GM19240 (cell line): ENCODE data around the gene AP1B1.

Source experiments
- DNase-seq: peaks from one replicate; pipeline ENCODE4 v3.0.0; 2011; ENCODE audit warnings: low spot score; ENCODE audit not compliant: insufficient read length

Gene AP1B1

DNA sequence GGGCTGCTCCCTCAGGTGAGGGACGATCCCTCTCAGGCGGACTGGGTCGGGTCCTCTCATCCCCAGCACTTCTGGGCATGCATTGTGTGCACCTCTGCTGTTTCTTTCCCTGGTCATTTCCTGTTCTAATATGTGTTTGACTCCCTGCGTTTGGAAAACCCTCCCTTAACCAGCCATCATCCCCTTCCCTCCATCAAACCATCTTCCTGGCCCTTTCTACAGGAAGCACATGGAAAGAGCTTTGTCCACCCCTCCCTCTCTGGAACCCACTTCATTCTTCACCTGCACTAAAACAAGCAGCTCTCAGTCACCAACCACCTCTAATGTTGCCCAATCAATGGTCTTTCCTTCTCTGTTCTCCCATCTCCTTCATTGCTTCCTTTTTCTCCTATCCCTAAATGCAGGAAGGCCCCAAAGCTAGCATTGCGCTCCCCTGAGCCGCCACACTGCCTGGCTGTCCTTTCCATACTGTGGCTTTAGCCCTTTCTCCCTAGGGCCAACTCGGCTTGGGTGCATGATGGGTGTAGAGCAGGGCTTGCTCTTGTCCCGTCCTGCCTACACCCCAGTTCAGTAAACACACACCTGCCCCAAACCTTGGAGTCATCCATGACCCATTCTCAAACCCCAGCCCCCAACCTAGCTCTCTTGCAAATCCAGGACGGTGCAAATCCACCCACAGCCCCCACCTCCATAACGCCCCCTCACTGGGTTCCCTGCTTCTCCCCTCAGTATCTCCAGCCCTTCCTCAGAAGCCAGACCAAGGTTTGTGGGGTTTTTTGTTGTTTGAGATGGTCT lies 87.4 kb downstream of the AP1B1 start:
- DNase-seq: no peak

DNA sequence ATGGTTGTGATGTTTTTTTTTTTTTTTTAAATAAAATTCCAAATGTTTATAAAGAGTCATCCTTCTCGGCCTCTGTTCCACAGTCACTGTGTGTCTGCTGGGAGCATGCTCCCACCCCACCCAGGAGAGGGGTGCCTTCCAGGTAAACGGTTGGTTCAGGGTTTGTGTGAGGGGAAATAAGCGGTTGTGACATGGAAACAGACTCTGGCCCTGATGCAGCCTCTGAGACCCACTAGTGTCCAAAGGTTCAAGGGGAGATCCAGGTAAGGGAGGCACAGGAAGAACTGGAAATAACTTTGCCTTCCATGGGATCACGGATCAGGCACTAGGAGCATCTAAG lies 87.9 kb downstream of the AP1B1 start:
- no peak for DNase-seq

DNA sequence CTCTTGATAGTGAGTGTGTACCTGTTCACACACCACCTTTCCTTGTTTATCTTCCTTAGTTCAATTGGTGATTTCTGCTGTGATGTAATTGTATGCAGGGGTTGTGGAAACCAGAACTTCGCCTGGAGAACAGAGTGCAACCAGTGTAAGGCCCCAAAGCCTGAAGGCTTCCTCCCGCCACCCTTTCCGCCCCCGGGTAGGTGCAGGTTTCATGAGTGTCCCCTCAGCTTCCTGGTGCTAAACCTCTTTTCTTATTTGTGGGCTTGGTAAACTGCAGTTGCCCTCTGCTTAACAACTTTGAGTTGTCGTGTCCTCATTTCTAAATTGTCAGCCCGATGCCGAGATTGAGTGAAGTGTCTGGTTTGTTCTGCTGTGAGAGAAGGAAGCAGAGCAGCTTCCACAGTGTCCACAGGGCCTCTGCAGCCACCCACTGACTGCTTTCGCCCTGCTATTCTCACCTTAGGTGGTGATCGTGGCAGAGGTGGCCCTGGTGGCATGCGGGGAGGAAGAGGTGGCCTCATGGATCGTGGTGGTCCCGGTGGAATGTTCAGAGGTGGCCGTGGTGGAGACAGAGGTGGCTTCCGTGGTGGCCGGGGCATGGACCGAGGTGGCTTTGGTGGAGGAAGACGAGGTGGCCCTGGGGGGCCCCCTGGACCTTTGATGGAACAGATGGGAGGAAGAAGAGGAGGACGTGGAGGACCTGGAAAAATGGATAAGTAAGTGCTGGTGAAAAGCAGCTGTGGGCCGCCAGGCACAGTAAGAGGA lies 89.1 kb downstream of the AP1B1 start:
- DNase-seq: no peak

DNA sequence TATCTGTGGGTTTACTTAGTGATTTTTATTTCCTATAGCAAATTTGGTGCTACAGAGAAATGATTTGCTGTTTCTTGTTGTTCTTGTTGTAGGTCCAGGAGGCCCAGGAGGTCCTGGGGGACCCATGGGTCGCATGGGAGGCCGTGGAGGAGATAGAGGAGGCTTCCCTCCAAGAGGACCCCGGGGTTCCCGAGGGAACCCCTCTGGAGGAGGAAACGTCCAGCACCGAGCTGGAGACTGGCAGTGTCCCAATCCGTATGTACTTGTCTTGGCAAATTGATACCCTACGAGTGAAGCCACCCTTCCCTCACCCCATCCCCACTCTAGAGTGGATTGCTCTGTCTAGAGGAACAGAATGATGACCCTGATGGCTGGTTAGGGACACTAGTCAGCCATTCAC lies 89.7 kb downstream of the AP1B1 start:
- DNase-seq: no peak

DNA sequence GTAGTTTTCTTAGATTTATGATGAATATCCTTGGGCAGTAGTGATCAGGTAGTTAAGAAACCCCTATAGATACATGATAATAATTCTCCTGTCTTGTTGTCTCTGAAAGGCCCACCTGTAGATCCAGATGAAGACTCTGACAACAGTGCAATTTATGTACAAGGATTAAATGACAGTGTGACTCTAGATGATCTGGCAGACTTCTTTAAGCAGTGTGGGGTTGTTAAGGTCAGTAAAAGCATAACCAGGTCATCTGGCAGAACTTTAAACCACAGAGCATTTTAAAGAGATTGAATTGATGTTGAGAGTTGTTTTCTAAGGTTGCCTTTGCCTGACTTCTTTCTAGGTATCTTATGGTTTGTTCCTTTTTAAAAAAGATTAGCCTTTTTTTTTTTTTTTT lies 96.0 kb downstream of the AP1B1 start:
- no peak for DNase-seq

DNA sequence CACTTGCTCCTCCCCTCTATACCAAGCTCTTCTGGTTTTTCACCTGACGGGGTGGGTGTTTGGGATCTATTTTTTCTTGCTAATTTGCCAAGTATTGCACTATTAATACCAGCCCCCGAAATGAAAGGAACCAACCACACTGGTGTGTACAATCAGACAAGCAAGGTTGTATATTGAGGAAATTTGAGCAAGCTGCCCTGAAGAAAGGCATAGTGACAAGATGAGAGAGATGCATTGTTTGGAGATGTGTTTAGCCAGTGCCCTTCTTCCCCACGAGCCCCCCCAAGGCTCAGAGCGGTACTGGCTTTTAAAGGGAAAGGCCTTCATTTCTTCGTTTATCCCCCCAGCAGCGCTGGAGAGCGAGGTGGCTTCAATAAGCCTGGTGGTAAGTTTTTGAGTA lies 97.2 kb downstream of the AP1B1 start:
- no peak for DNase-seq

DNA sequence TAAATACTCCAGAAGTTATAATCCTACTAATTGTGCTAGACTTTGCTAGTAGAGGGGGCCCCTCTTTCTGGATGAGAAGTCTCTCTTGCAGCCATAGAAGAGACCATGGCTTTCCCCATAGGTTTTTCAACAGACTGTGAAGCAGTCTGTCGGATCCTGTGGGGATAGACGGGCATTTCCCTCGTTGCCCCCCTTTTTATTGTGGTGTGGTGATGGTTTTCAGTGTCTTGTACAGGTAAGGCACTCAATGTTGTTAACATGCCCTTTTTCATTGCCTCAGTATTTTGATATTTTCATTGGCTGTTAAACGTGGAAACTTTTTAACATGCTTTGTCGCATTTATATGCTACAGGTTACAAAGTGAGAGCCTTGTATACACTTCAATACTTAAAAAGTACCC lies 98.3 kb downstream of the AP1B1 start:
- no peak for DNase-seq

DNA sequence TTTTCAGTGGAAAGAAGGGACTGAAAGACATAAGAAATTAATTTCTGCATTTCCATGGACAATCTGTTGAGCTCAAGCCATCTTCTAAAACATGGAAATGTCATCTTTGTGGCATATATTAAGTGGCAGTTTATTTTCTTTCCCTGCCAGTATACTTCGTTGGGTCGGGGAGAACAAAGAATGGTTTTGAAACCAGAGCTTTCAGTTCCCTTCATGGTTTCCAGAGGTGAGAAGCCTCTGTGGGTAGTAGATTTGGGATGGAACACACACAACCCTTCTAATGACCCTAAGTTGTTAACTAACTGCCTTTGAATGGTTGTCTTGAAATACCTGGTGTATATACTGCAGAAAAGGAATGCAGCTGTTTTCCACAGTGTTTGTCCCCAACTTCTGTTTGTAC lies 99.5 kb downstream of the AP1B1 start:
- no peak for DNase-seq

DNA sequence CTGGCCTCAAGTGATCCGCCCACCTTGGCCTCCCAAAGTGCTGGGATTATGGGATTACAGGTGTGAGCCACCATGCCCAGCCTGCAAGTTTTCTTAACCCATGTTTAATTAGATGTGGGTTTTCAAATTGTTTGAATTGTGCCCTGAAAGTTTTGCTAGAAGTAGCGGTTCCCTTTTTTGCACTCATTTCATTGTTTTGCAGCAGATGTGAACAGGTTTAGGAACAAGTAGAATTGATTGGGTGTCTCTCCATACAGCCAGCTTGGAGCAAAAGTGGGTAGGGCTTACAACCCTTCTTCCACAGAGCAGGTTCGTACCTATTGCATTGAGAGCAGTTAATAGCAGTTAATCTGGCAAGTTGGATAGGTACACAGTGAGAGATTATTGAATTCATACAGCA lies 104.2 kb downstream of the AP1B1 start:
- no peak for DNase-seq

DNA sequence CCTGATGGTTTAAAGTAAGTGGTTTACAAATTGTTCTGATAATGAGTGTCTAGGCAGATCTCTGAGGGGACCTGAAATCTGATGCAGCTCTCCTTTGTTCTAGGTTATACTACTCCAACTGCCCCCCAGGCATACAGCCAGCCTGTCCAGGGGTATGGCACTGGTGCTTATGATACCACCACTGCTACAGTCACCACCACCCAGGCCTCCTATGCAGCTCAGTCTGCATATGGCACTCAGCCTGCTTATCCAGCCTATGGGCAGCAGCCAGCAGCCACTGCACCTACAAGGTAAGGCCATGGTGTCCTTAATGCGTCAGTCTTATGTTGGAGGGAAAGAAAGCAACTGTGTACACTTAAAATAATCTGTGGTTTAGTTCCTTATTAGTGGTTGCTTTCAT lies 110.4 kb downstream of the AP1B1 start:
- DNase-seq: no peak
